Fibroblast of the aortic adventitia (primary cell): ENCODE measurements around the gene SLC45A3. TPM values are rescaled to one million over a fixed set of nuclear protein-coding genes. Genes with fewer than 3 reads are reported as not detected.

Experiments
- DNase-seq: peaks from one replicate; pipeline ENCODE4 v3.0.0-alpha.2; 2010; ENCODE audit warnings: low read depth
- H3K4me3 ChIP-seq: 2 replicates; pipeline ENCODE4 v1.5.1; 2011; ENCODE audit warnings: low read depth, mild to moderate bottlenecking, control low read depth, low read length, moderate library complexity
- CTCF ChIP-seq: IDR thresholded peaks from 2 replicates; pipeline ENCODE4 v1.5.1; 2011; ENCODE audit warnings: mild to moderate bottlenecking, low read length, control low read depth, inconsistent platforms; ENCODE audit not compliant: insufficient read depth
- small RNA-seq: library from RNA; depleted of rRNA; stranded (forward); fragments of <200 nt; gene quantifications from one replicate; pipeline ENCODE3, GENCODE V24; 2012
- total RNA-seq: library from RNA; depleted of rRNA; stranded (reverse); fragments of >200 nt; gene quantifications from 2 replicates; pipeline ENCODE4 v1.2.3, GENCODE V29; 2012; ENCODE audit warnings: low replicate concordance

SLC45A3 gene
- total RNA-seq, 1 donor, result 1.7 TPM

DNA sequence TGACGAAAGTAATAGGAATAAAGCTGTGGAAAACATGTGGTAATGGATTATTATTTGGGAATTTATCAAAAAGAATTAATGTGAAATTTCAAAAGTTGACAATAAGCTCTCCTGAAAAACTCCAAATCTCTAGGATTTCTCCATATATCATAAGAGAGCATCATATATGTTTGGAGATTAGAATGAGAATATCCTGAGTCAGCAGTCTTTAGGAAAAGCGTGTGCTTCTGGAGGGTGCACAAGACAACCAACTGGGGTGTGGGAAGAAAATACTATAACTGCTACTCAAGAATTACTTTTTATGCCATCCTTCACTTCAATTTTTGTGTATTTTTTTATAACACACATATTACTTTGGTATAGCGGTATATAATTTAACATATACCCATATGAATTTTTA, 68.2 kb downstream of the SLC45A3 start:
- DNase-seq, result no peak
- TF ChIP-seq CTCF, result no peak
- H3K4me3 ChIP-seq, result no peak overlapping the region

DNA sequence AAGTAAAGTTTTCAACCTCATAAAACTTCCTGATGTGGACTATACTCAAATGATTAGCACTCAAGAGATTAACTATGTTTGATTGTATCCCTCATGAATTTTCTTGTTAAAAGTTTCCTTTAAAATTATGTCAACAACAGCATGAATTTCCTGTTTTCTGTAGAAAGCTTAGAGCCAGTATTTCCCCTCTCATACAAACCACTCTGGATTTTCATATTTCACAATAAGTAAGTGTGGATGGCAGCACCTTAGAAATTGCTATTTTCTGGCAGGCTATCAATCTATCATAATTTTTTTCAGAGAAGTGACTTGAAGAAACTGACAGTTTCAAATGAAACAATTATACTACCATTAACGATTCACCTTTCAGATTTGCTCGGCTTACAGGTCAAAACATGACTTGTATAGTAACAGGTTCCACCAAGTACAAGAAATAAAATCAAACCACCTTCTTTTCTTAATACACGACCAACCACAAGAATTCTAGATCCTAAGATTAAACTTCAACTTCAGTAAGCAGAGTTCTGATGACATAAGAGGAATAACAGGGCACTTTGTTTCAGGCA, 69.3 kb downstream of the SLC45A3 start:
- TF ChIP-seq CTCF, result no peak
- DNase-seq, result no peak
- H3K4me3 ChIP-seq, result no peak overlapping the region

- H3K4me3 ChIP-seq, result no peak overlapping the region
- DNase-seq, result peak; percentile 49
- TF ChIP-seq CTCF, result no peak
Measured at GRCh38 chr1:205610036-205610435, 70.3 kb downstream of the SLC45A3 start.

Small RNAs within 50 kb of the gene (small RNA-seq; reads per million reads assigned to genes)
- not detected for gene RF00017

Other genes with a start within 250 kb of the SLC45A3 start
- gene BLACAT1, start 224.5 kb downstream of the SLC45A3 start, total RNA-seq, result 0.09 TPM in 1 of 2 replicates, not detected in the other
- gene CDK18, start 175.8 kb downstream of the SLC45A3 start, total RNA-seq, result 0.27 and 1.6 TPM in 2 replicates
- 18.4 and 40.9 TPM in 2 replicates for gene ELK4, start 48.5 kb downstream of the SLC45A3 start, total RNA-seq
- gene NUCKS1, start 69.7 kb upstream of the SLC45A3 start, total RNA-seq, result 145 and 253 TPM in 2 replicates
- 13.7 and 28.2 TPM in 2 replicates for gene RAB29, start 95.0 kb upstream of the SLC45A3 start, total RNA-seq
- 20.9 and 27.1 TPM in 2 replicates for gene SLC41A1, start 132.7 kb upstream of the SLC45A3 start, total RNA-seq
- gene PM20D1, start 169.6 kb upstream of the SLC45A3 start, total RNA-seq, result not detected in 2 replicates